SH-SY5Y (cell line): ENCODE measurements around the gene MTTP.

Source experiments
- GATA2 ChIP-seq: IDR thresholded peaks from 2 replicates; pipeline ENCODE4 v1.6.1; 2011; ENCODE audit warnings: mild to moderate bottlenecking, low read depth, low read length
- GATA3 ChIP-seq: IDR thresholded peaks from 2 replicates; pipeline ENCODE4 v1.6.1; 2011; ENCODE audit warnings: low read depth, mild to moderate bottlenecking, low read length, moderate library complexity

GRCh38 chr4:99571883-99572282 is 2.7 kb upstream of the MTTP start:
- TF ChIP-seq GATA3 (no peak), GATA2 (no peak)
